Neural cell (in vitro differentiated cells): ENCODE data around the gene SH3GL2.

ENCODE experiments used
- EZH2 ChIP-seq: fragments of 200-600, 300-800 bp; shearing (Covaris generic), sonication (generic); IDR thresholded peaks from 2 replicates; pipeline ENCODE4 v1.6.1; 2014; ENCODE audit warnings: antibody characterized with exemption, low read length, borderline replicate concordance, mild to moderate bottlenecking; ENCODE audit not compliant: insufficient read depth, poor library complexity, severe bottlenecking
- RAD21 ChIP-seq: fragments of 450-650 bp; conservative IDR thresholded peaks from 2 replicates; pipeline ENCODE4 v1.6.1; 2014; ENCODE audit warnings: antibody characterized with exemption, mild to moderate bottlenecking, moderate library complexity
- TAF1 ChIP-seq: IDR thresholded peaks from 2 replicates; pipeline ENCODE4 v1.6.1; 2012; ENCODE audit warnings: low read depth
- TF ChIP-seq, protein P1 (sequence below): fragments of 450-650 bp; IDR thresholded peaks from 2 replicates; pipeline ENCODE4 v1.5.1; 2014; ENCODE audit warnings: antibody characterized with exemption, mild to moderate bottlenecking, moderate library complexity; ENCODE audit not compliant: poor library complexity, severe bottlenecking
- TF ChIP-seq, protein P2 (sequence below): IDR thresholded peaks from 2 replicates; pipeline ENCODE4 v1.6.1; 2012; ENCODE audit warnings: borderline replicate concordance

DNA sequence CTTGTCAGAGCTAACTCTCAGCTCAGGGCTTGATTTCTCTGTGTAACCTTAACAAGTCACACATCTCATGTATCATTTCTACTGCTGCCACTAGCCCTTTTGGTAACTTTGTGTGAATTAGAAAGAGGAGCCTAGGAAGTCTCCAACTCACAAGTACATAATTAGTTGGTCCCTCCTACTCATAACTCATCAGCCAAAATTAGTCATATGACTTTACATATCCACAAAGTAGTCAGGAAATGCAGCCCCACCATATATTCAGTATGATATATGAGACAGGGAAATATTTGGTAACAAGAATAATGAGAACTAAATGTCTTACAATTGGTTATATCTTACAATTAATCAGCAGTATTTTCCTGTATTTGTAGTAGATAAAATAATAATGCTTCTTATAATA lies 250.2 kb downstream of the SH3GL2 start:
- no peak for TF ChIP-seq EZH2
- TF ChIP-seq, protein P1, sequence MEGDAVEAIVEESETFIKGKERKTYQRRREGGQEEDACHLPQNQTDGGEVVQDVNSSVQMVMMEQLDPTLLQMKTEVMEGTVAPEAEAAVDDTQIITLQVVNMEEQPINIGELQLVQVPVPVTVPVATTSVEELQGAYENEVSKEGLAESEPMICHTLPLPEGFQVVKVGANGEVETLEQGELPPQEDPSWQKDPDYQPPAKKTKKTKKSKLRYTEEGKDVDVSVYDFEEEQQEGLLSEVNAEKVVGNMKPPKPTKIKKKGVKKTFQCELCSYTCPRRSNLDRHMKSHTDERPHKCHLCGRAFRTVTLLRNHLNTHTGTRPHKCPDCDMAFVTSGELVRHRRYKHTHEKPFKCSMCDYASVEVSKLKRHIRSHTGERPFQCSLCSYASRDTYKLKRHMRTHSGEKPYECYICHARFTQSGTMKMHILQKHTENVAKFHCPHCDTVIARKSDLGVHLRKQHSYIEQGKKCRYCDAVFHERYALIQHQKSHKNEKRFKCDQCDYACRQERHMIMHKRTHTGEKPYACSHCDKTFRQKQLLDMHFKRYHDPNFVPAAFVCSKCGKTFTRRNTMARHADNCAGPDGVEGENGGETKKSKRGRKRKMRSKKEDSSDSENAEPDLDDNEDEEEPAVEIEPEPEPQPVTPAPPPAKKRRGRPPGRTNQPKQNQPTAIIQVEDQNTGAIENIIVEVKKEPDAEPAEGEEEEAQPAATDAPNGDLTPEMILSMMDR, result no peak
- no peak for TF ChIP-seq TAF1
- no peak for TF ChIP-seq RAD21
- TF ChIP-seq, protein P2, sequence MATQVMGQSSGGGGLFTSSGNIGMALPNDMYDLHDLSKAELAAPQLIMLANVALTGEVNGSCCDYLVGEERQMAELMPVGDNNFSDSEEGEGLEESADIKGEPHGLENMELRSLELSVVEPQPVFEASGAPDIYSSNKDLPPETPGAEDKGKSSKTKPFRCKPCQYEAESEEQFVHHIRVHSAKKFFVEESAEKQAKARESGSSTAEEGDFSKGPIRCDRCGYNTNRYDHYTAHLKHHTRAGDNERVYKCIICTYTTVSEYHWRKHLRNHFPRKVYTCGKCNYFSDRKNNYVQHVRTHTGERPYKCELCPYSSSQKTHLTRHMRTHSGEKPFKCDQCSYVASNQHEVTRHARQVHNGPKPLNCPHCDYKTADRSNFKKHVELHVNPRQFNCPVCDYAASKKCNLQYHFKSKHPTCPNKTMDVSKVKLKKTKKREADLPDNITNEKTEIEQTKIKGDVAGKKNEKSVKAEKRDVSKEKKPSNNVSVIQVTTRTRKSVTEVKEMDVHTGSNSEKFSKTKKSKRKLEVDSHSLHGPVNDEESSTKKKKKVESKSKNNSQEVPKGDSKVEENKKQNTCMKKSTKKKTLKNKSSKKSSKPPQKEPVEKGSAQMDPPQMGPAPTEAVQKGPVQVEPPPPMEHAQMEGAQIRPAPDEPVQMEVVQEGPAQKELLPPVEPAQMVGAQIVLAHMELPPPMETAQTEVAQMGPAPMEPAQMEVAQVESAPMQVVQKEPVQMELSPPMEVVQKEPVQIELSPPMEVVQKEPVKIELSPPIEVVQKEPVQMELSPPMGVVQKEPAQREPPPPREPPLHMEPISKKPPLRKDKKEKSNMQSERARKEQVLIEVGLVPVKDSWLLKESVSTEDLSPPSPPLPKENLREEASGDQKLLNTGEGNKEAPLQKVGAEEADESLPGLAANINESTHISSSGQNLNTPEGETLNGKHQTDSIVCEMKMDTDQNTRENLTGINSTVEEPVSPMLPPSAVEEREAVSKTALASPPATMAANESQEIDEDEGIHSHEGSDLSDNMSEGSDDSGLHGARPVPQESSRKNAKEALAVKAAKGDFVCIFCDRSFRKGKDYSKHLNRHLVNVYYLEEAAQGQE, result no peak
